ENCODE data around the gene LYZL4.

Gene LYZL4

GRCh38 chr3:42410370-42411131, at the start of gene LYZL4:
LYZL4 (minus strand) TSS chr3:42410610; CDS start chr3:42407251, 3,359 bp downstream.
- H3K4me3 ChIP-seq (replicated peaks; ENCODE audit: low read depth, low read length): no peak within 1 kb of the TSS
- TF ChIP-seq CTCF (IDR thresholded peaks at IDR 0.05; ENCODE audit: low read length, missing control alignments): no peak
- DNase-seq (ENCODE audit: low read depth): no peak

GRCh38 chr3:42459151-42459550, 48.7 kb upstream of the LYZL4 start:
- DNase-seq (ENCODE audit: low read depth): no peak
- no peak overlapping the region for H3K4me3 ChIP-seq (replicated peaks; ENCODE audit: low read depth, low read length)
- no peak for TF ChIP-seq CTCF (IDR thresholded peaks at IDR 0.05; ENCODE audit: low read length, missing control alignments)

GRCh38 chr3:42456211-42456610, 45.8 kb upstream of the LYZL4 start:
- H3K4me3 ChIP-seq (replicated peaks; ENCODE audit: low read depth, low read length): no peak overlapping the region
- TF ChIP-seq CTCF (IDR thresholded peaks at IDR 0.05; ENCODE audit: low read length, missing control alignments): no peak
- DNase-seq (ENCODE audit: low read depth): no peak

- TF ChIP-seq CTCF (IDR thresholded peaks at IDR 0.05; ENCODE audit: low read length, missing control alignments): no peak
- peak; percentile 51 for DNase-seq (ENCODE audit: low read depth)
- no peak overlapping the region for H3K4me3 ChIP-seq (replicated peaks; ENCODE audit: low read depth, low read length)
Measured at GRCh38 chr3:42451546-42452230, 41.3 kb upstream of the LYZL4 start.

- DNase-seq (ENCODE audit: low read depth): peak; percentile 23
- no peak overlapping the region for H3K4me3 ChIP-seq (replicated peaks; ENCODE audit: low read depth, low read length)
- TF ChIP-seq CTCF (IDR thresholded peaks at IDR 0.05; ENCODE audit: low read length, missing control alignments): no peak
Measured at GRCh38 chr3:42451116-42451515, 40.7 kb upstream of the LYZL4 start.

GRCh38 chr3:42450567-42450966, 40.2 kb upstream of the LYZL4 start:
- TF ChIP-seq CTCF (IDR thresholded peaks at IDR 0.05; ENCODE audit: low read length, missing control alignments): no peak
- DNase-seq (ENCODE audit: low read depth): no peak
- H3K4me3 ChIP-seq (replicated peaks; ENCODE audit: low read depth, low read length): no peak overlapping the region
